ENCODE data around the gene SLC24A3. TPM values are rescaled to one million over a fixed set of nuclear protein-coding genes. Genes with fewer than 3 reads are reported as not detected.

SLC24A3 gene
- total and polyA plus RNA-seq, 2 of the 13 experiments (the other 11 are each of a cell fraction or from before 2014, with no cell fraction given), result not detected

DNA sequence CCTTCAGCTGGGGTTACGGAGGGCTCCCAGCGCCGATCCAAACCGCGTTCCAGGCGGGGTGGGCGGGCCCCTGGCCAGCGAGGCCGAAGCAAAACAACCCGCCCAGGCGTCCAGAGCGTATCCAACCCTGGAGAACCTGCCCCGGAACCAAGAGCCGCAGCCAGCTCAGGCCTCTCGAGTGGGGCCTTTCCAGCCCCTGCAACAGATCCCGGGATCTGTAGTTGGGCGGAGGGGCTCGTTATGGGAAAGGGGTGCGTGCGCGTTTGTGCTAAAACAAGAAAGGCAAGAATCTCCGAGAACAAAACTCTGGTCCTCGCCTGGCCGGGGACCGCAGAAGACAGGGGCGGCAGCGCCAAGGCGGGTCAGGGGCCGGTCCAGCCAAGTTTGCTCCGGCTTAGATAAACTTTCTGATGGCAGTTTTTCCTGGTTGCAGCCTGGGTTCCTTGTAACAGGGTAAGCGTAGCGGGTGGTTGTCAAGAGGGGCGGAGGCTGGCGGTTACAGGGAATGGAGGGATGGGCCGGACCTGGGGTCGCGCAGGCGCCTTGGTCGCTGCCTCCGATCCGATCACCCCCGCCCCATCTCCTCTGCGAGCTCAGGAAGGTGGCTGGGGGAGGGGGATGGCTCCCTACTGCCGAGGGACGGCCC lies 545.2 kb downstream of the SLC24A3 start (continued):
- TF ChIP-seq HNRNPLL (IDR thresholded peaks at IDR 0.05; ENCODE audit: low read depth, low read length, poor library complexity, severe bottlenecking), result peak; percentile 92
- no peak for TF ChIP-seq ZNF570 (CRISPR knock-in tag; IDR thresholded peaks at IDR 0.05; ENCODE audit: borderline replicate concordance)
- TF ChIP-seq ISX (CRISPR knock-in tag; conservative IDR thresholded peaks at IDR 0.05), result 0 out of 2 replicates have a peak, but pooled peaks have one; percentile 39
- TF ChIP-seq, protein P1, sequence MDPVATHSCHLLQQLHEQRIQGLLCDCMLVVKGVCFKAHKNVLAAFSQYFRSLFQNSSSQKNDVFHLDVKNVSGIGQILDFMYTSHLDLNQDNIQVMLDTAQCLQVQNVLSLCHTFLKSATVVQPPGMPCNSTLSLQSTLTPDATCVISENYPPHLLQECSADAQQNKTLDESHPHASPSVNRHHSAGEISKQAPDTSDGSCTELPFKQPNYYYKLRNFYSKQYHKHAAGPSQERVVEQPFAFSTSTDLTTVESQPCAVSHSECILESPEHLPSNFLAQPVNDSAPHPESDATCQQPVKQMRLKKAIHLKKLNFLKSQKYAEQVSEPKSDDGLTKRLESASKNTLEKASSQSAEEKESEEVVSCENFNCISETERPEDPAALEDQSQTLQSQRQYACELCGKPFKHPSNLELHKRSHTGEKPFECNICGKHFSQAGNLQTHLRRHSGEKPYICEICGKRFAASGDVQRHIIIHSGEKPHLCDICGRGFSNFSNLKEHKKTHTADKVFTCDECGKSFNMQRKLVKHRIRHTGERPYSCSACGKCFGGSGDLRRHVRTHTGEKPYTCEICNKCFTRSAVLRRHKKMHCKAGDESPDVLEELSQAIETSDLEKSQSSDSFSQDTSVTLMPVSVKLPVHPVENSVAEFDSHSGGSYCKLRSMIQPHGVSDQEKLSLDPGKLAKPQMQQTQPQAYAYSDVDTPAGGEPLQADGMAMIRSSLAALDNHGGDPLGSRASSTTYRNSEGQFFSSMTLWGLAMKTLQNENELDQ (CRISPR knock-in tag; IDR thresholded peaks at IDR 0.05; ENCODE audit: borderline replicate concordance), result no peak
- no peak for TF ChIP-seq PPARG (CRISPR knock-in tag; conservative IDR thresholded peaks at IDR 0.05)
- TF ChIP-seq SP1 (IDR thresholded peaks at IDR 0.05), result no peak
- TF ChIP-seq SP1 (CRISPR knock-in tag; IDR thresholded peaks at IDR 0.05), result no peak; the same call in 1 of the 2 replicates
- peak; percentile 77; the same call in 1 of the 2 replicates for TF ChIP-seq SAFB2 (CRISPR knock-in tag; IDR thresholded peaks at IDR 0.05; ENCODE audit: borderline replicate concordance, low read depth)
- TF ChIP-seq, protein P2, sequence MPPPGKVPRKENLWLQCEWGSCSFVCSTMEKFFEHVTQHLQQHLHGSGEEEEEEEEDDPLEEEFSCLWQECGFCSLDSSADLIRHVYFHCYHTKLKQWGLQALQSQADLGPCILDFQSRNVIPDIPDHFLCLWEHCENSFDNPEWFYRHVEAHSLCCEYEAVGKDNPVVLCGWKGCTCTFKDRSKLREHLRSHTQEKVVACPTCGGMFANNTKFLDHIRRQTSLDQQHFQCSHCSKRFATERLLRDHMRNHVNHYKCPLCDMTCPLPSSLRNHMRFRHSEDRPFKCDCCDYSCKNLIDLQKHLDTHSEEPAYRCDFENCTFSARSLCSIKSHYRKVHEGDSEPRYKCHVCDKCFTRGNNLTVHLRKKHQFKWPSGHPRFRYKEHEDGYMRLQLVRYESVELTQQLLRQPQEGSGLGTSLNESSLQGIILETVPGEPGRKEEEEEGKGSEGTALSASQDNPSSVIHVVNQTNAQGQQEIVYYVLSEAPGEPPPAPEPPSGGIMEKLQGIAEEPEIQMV (CRISPR knock-in tag; IDR thresholded peaks at IDR 0.05; ENCODE audit: low read depth), result no peak
- no peak for TF ChIP-seq ZSCAN30 (CRISPR knock-in tag; IDR thresholded peaks at IDR 0.05)
- TF ChIP-seq ZFP1 (CRISPR knock-in tag; IDR thresholded peaks at IDR 0.05), result no peak
- no peak for TF ChIP-seq SKI (IDR thresholded peaks at IDR 0.05; ENCODE audit: partially characterized antibody)
- TF ChIP-seq, protein P3, sequence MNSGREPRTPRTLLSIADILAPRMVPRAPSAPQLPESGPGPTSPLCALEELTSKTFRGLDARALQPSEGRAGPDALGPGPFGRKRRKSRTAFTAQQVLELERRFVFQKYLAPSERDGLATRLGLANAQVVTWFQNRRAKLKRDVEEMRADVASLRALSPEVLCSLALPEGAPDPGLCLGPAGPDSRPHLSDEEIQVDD (CRISPR knock-in tag; IDR thresholded peaks at IDR 0.05; ENCODE audit: borderline replicate concordance), result no peak
- TF ChIP-seq NRL (CRISPR knock-in tag; IDR thresholded peaks at IDR 0.05; ENCODE audit: borderline replicate concordance), result peak; percentile 68; the same call in 1 of the 2 replicates
- TF ChIP-seq ZNF460 (CRISPR knock-in tag; IDR thresholded peaks at IDR 0.05; ENCODE audit: borderline replicate concordance), result no peak
- TF ChIP-seq JUN (CRISPR knock-in tag; IDR thresholded peaks at IDR 0.05), result no peak
- TF ChIP-seq ZKSCAN8 (CRISPR knock-in tag; IDR thresholded peaks at IDR 0.05; ENCODE audit: borderline replicate concordance), result no peak
- TF ChIP-seq SPEN (CRISPR knock-in tag; IDR thresholded peaks at IDR 0.05; ENCODE audit: low read depth), result peak; percentile 54; the same call in 1 of the 2 replicates
- TF ChIP-seq THYN1 (CRISPR knock-in tag; IDR thresholded peaks at IDR 0.05; ENCODE audit: borderline replicate concordance, low read depth), result no peak
- no peak for TF ChIP-seq SNAPC2 (CRISPR knock-in tag; IDR thresholded peaks at IDR 0.05)
- no peak for TF ChIP-seq KLF6 (CRISPR knock-in tag; IDR thresholded peaks at IDR 0.05)
- TF ChIP-seq, protein P4, sequence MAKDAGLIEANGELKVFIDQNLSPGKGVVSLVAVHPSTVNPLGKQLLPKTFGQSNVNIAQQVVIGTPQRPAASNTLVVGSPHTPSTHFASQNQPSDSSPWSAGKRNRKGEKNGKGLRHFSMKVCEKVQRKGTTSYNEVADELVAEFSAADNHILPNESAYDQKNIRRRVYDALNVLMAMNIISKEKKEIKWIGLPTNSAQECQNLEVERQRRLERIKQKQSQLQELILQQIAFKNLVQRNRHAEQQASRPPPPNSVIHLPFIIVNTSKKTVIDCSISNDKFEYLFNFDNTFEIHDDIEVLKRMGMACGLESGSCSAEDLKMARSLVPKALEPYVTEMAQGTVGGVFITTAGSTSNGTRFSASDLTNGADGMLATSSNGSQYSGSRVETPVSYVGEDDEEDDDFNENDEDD (CRISPR knock-in tag; IDR thresholded peaks at IDR 0.05; ENCODE audit: borderline replicate concordance), result peak; percentile 8; the same call in 1 of the 2 replicates
- TF ChIP-seq ZNF468 (CRISPR knock-in tag; IDR thresholded peaks at IDR 0.05), result no peak; the same call in 1 of the 2 replicates
- no peak; the same call in 1 of the 2 replicates for TF ChIP-seq ARID2 (CRISPR knock-in tag; IDR thresholded peaks at IDR 0.05; ENCODE audit: borderline replicate concordance)
- TF ChIP-seq ZFP82 (CRISPR knock-in tag; IDR thresholded peaks at IDR 0.05; ENCODE audit: borderline replicate concordance), result no peak
